Limb (tissue), 2 donors: ENCODE results near the gene MAP2K2.
A peak's percentile ranks its signal among the peaks of the same experiment; 100 is the strongest.

Experiments used
- DNase-seq, 2 donors: peaks; one replicate each; pipeline ENCODE4 v3.0.0-alpha.2; 2016; ENCODE audit errors: extremely low spot score in 2 of 2

MAP2K2 gene

GRCh38 chr19:4099041-4099764 is 24.7 kb downstream of the MAP2K2 start:
- DNase-seq: no peak

GRCh38 chr19:4098493-4098892 is 25.4 kb downstream of the MAP2K2 start:
- no peak for DNase-seq

GRCh38 chr19:4097501-4097900 is 26.4 kb downstream of the MAP2K2 start:
- no peak for DNase-seq

GRCh38 chr19:4096049-4096892 is 27.7 kb downstream of the MAP2K2 start:
- no peak for DNase-seq

GRCh38 chr19:4095488-4095844 is 28.5 kb downstream of the MAP2K2 start:
- DNase-seq: no peak

GRCh38 chr19:4094761-4095487 is 29.0 kb downstream of the MAP2K2 start:
- no peak for DNase-seq

GRCh38 chr19:4094291-4094690 is 29.6 kb downstream of the MAP2K2 start:
- DNase-seq: no peak

GRCh38 chr19:4093643-4094175 is 30.2 kb downstream of the MAP2K2 start:
- DNase-seq: no peak

- DNase-seq: no peak
Measured at GRCh38 chr19:4090356-4091220, 33.3 kb downstream of the MAP2K2 start.

GRCh38 chr19:4089946-4090345 is 34.0 kb downstream of the MAP2K2 start:
- no peak for DNase-seq

GRCh38 chr19:4089400-4089908 is 34.5 kb downstream of the MAP2K2 start:
- DNase-seq: no peak

- no peak for DNase-seq
Measured at GRCh38 chr19:4088975-4089374, 34.9 kb downstream of the MAP2K2 start.

GRCh38 chr19:4087787-4088679 is 35.9 kb downstream of the MAP2K2 start:
- peak in 1 of 2 donors; percentile 37 for DNase-seq

- DNase-seq: peak in 1 of 2 donors; percentile 34
Measured at GRCh38 chr19:4086411-4086867, 37.5 kb downstream of the MAP2K2 start.

- no peak for DNase-seq
Measured at GRCh38 chr19:4084547-4084877, 39.4 kb downstream of the MAP2K2 start.

GRCh38 chr19:4083677-4084546 is 40.0 kb downstream of the MAP2K2 start:
- peak; percentile 10 to 55 for DNase-seq

GRCh38 chr19:4082172-4082571 is 41.8 kb downstream of the MAP2K2 start:
- DNase-seq: no peak

GRCh38 chr19:4081441-4082129 is 42.3 kb downstream of the MAP2K2 start:
- DNase-seq: no peak
